NCI-H146 treated with DMSO at 0.1 percent for 48 hours (cell line): ENCODE data around the gene DSE.
"Not testable (repeated sequence)": the region's sequence is repeated elsewhere in the genome, so short reads cannot be mapped to it uniquely, and the experiment has no call there.

Experiments used
- DNase-seq: peaks from one replicate; lab custom pipeline; 2025; ENCODE audit not compliant: unreplicated experiment; lab: John Stamatoyannopoulos, UW

DSE gene

GRCh38 chr6:116370760-116371119 is at the start of gene DSE:
Gene DSE, plus strand, starts transcription at chr6:116370947. Its CDS starts 28,304 bp downstream, at chr6:116399251.
- DNase-seq, result peak; percentile 25

- DNase-seq, result not testable (repeated sequence)
These were observed 48.8 kb upstream of the DSE start for GRCh38 chr6:116321933-116322332.

- DNase-seq, result no peak
These were observed 46.9 kb upstream of the DSE start for GRCh38 chr6:116323863-116324262.

GRCh38 chr6:116325634-116326132 is 45.1 kb upstream of the DSE start:
- not testable (repeated sequence) for DNase-seq

- DNase-seq, result no peak
These were observed 44.5 kb upstream of the DSE start for GRCh38 chr6:116326181-116326671.

- no peak for DNase-seq
These were observed 43.8 kb upstream of the DSE start for GRCh38 chr6:116326996-116327395.

- DNase-seq, result no peak
These were observed 42.8 kb upstream of the DSE start for GRCh38 chr6:116327803-116328527.

- no peak for DNase-seq
These were observed 42.2 kb upstream of the DSE start for GRCh38 chr6:116328528-116328903.

- no peak for DNase-seq
These were observed 41.6 kb upstream of the DSE start for GRCh38 chr6:116329156-116329555.

- no peak for DNase-seq
These were observed 40.2 kb upstream of the DSE start for GRCh38 chr6:116330511-116330910.

GRCh38 chr6:116332096-116332495 is 38.7 kb upstream of the DSE start:
- no peak for DNase-seq

- not testable (repeated sequence) for DNase-seq
These were observed 35.9 kb upstream of the DSE start for GRCh38 chr6:116334638-116335409.

GRCh38 chr6:116335612-116336215 is 35.0 kb upstream of the DSE start:
- DNase-seq, result no peak

- DNase-seq, result no peak
These were observed 31.8 kb upstream of the DSE start for GRCh38 chr6:116338943-116339342.

- not testable (repeated sequence) for DNase-seq
These were observed 30.1 kb upstream of the DSE start for GRCh38 chr6:116340625-116341024.

GRCh38 chr6:116349216-116349615 is 21.5 kb upstream of the DSE start:
- DNase-seq, result no peak

GRCh38 chr6:116351101-116351500 is 19.6 kb upstream of the DSE start:
- DNase-seq, result no peak

GRCh38 chr6:116352515-116353471 is 18.0 kb upstream of the DSE start:
- DNase-seq, result no peak

- no peak for DNase-seq
These were observed 16.5 kb upstream of the DSE start for GRCh38 chr6:116354236-116354635.

- no peak for DNase-seq
These were observed 15.0 kb upstream of the DSE start for GRCh38 chr6:116355796-116356195.

GRCh38 chr6:116359131-116359530 is 11.6 kb upstream of the DSE start:
- no peak for DNase-seq
